ENCODE measurements around the gene RRP12.

DNA sequence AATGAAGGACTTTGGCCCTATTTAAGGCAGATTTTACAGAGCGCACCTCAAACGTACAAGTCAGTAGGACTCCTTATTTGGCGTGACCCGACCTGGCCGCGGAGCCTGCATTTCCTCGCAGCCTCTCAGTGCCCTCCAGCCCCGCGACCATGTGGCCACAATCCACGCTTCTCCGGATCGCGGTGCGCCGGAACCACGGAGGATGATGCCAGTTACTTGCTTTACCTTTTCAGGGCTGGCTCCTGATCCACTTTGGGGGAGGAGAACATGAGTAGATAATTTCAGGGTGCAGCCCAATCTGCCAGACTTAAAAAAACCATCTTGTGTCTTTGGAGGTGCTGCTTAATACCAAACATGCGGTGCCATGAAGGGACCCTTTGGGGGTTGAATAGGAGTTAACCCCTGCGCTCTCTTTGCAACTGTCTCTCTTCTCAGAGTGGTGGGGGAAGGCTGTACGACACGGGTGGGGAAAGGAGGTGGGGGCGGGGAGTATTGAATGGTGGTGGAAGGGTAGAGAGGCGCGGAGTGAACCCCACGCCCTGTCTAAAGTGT lies 80.6 kb downstream of the RRP12 start:
- TF ChIP-seq, protein P1, sequence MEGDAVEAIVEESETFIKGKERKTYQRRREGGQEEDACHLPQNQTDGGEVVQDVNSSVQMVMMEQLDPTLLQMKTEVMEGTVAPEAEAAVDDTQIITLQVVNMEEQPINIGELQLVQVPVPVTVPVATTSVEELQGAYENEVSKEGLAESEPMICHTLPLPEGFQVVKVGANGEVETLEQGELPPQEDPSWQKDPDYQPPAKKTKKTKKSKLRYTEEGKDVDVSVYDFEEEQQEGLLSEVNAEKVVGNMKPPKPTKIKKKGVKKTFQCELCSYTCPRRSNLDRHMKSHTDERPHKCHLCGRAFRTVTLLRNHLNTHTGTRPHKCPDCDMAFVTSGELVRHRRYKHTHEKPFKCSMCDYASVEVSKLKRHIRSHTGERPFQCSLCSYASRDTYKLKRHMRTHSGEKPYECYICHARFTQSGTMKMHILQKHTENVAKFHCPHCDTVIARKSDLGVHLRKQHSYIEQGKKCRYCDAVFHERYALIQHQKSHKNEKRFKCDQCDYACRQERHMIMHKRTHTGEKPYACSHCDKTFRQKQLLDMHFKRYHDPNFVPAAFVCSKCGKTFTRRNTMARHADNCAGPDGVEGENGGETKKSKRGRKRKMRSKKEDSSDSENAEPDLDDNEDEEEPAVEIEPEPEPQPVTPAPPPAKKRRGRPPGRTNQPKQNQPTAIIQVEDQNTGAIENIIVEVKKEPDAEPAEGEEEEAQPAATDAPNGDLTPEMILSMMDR (conservative IDR thresholded peaks at IDR 0.05; ENCODE audit: low read depth, low read length) = no peak
- TF ChIP-seq EZH2phosphoT487 (IDR thresholded peaks at IDR 0.05; ENCODE audit: borderline replicate concordance, low read length) = no peak

All from PC-3 (cell line).